K562 (cell line): ENCODE data around the gene YPEL4. TPM values are rescaled to one million over a fixed set of nuclear protein-coding genes. Genes with fewer than 3 reads are reported as not detected.
A peak's percentile ranks its signal among the peaks of the same experiment; 100 is the strongest.

Source experiments
- ETV5 ChIP-seq: sonication (generic); formaldehyde crosslinking; IDR thresholded peaks from 2 replicates; pipeline ENCODE4 v1.4.0; 2020; ENCODE audit warnings: low read depth, mild to moderate bottlenecking, missing genetic modification reagents
- FOS ChIP-seq: IDR thresholded peaks from 3 replicates; pipeline ENCODE4 v1.6.1; 2011; ENCODE audit not compliant: insufficient read length; ENCODE audit errors: extremely low read depth
- IRF2 ChIP-seq: sonication (generic); formaldehyde crosslinking; IDR thresholded peaks from 2 replicates; pipeline ENCODE4 v1.8.1; 2022; ENCODE audit warnings: mild to moderate bottlenecking, missing genetic modification reagents
- MED1 ChIP-seq: sonication (generic); formaldehyde crosslinking; IDR thresholded peaks from 2 replicates; pipeline ENCODE4 v1.8.1; 2023; ENCODE audit warnings: missing genetic modification reagents, borderline replicate concordance
- NCOA6 ChIP-seq: fragments of 450-650 bp; IDR thresholded peaks from 2 replicates; pipeline ENCODE4 v1.6.1; 2017; ENCODE audit warnings: mild to moderate bottlenecking
- POLR2H ChIP-seq: IDR thresholded peaks from 2 replicates; pipeline ENCODE4 v1.6.1; 2016; ENCODE audit warnings: missing genetic modification characterization, low read depth, mild to moderate bottlenecking, control low read depth, missing compliant biosample characterization, moderate library complexity
- RFX1 ChIP-seq: fragments of 450-650 bp; IDR thresholded peaks from 2 replicates; pipeline ENCODE4 v1.6.1; 2016; ENCODE audit warnings: mild to moderate bottlenecking, moderate library complexity
- SETDB1 ChIP-seq: IDR thresholded peaks from one replicate; pipeline ENCODE4 v1.6.1; 2012; ENCODE audit warnings: low read length, control low read depth, inconsistent platforms
- SIRT6 ChIP-seq: IDR thresholded peaks from one replicate; pipeline ENCODE4 v1.6.1; 2012; ENCODE audit warnings: low read depth, mild to moderate bottlenecking, control low read depth, inconsistent platforms, low read length, moderate library complexity
- XRCC3 ChIP-seq: fragments of 450-650 bp; IDR thresholded peaks from 2 replicates; pipeline ENCODE4 v1.6.1; 2017; ENCODE audit warnings: mild to moderate bottlenecking, moderate library complexity
- ZNF212 ChIP-seq: fragments of 450-650 bp; formaldehyde crosslinking; IDR thresholded peaks from 2 replicates; pipeline ENCODE4 v1.4.0; 2020; ENCODE audit warnings: mild to moderate bottlenecking
- ZNF384 ChIP-seq: IDR thresholded peaks from 2 replicates; pipeline ENCODE4 v1.6.1; 2012; ENCODE audit warnings: low read depth, low read length, improper control_type of control experiment
- polyA plus RNA-seq, 8 experiments: library from polyadenylated mRNA; depleted of rRNA in 4 of 8; stranded (reverse) in 5 of 8; unstranded in 3 of 8; fragments of >200 nt; fragmentation: Nextera tagmentation in 2 of 8; fragmentation: Illumina TruSeq in 1 of 8; extraction: Ambion mirVana in 2 of 8; extraction: Trizol in 1 of 8; gene quantifications; 2 replicates each; pipeline versions ENCODE4 v1.2.1 to v1.2.3, GENCODE V29; 2011 to 2014; ENCODE audit warnings: inconsistent platforms in 1 of 8, missing spikeins in 1 of 8
- total RNA-seq, 7 experiments: library from RNA; depleted of rRNA in 6 of 7; stranded (reverse); fragments of >200 nt in 6 of 7; fragmentation: Illumina TruSeq in 2 of 7; extraction: Trizol in 2 of 7; gene quantifications; 2 replicates each; pipeline versions ENCODE4 v1.2.1 to v1.2.3, GENCODE V29; 2011 to 2021; ENCODE audit warnings: low replicate concordance in 1 of 7
- TF ChIP-seq, protein P1 (sequence below): sonication (generic); formaldehyde crosslinking; IDR thresholded peaks from 2 replicates; pipeline ENCODE4 v1.9.0; 2022; ENCODE audit warnings: mild to moderate bottlenecking, missing genetic modification reagents
- TF ChIP-seq, protein P2 (sequence below): IDR thresholded peaks from 2 replicates; pipeline ENCODE4 v1.6.1; 2012; ENCODE audit warnings: low read depth, low read length, improper control_type of control experiment, borderline replicate concordance
- TF ChIP-seq, protein P3 (sequence below): fragments of 250-450 bp; sonication (Bioruptor Pico); IDR thresholded peaks from 2 replicates; pipeline ENCODE4 v1.5.0; 2022; ENCODE audit warnings: mild to moderate bottlenecking
- TF ChIP-seq, protein P4 (sequence below): fragments of 450-650 bp; formaldehyde crosslinking; IDR thresholded peaks from 2 replicates; pipeline ENCODE4 v1.4.0; 2020; ENCODE audit warnings: mild to moderate bottlenecking, moderate library complexity
- TF ChIP-seq, protein P5 (sequence below), 2 experiments: fragments of 450-650 bp in 1 of 2; IDR thresholded peaks; 2 replicates each; pipeline ENCODE4 v1.6.1; 2011 to 2017; ENCODE audit warnings: low read depth in 2 of 2, antibody characterized with exemption in 1 of 2, borderline replicate concordance in 1 of 2, low read length in 1 of 2, mild to moderate bottlenecking in 1 of 2, mixed read lengths in 1 of 2; ENCODE audit not compliant: control insufficient read depth in 1 of 2

Gene YPEL4
- total and polyA plus RNA-seq, 9 of the 15 experiments (the other 6 are each of a cell fraction or from before 2014, with no cell fraction given): 0.07 to 1.4 (median 0.40) TPM; not detected in 2

DNA sequence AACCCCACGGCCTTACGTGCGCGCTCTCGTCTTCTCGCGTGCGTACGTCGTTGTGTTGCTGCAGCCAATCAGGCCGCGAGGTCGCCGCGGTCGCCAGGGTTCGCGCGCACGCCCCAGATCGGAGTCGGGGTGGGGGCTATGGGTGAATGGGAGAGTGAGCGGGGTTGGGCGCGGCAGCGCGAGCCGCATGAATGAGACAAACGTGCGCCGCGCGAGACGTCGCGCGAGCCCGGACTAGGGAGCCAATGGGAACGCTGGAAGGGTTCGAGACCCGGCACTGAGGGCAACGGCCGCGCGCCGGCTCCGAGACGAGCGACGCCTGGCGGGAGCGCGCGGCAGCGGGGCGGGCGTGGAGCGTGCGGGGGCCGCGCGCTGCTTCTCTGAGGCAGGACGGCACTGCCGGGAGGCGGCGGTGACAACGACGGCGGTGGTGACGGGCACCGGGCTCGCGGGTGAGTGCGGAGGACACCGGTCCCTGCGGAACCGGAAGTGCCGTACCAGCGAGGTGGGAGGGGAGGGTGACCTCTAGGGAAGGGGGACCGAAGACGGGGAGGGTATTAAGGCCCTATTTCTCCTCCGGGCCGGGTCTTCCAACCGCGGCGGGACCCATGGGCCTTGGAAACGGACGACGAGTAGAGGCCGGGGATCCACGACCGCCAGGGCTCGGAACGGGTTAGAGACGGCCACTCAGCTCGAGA is 18.2 kb upstream of the YPEL4 start, which contains the start of gene ZDHHC5 (continued):
- TF ChIP-seq, protein P1, sequence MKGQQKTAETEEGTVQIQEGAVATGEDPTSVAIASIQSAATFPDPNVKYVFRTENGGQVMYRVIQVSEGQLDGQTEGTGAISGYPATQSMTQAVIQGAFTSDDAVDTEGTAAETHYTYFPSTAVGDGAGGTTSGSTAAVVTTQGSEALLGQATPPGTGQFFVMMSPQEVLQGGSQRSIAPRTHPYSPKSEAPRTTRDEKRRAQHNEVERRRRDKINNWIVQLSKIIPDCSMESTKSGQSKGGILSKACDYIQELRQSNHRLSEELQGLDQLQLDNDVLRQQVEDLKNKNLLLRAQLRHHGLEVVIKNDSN (CRISPR knock-in tag): peak; percentile 27; the same call in 1 of the 2 replicates
- TF ChIP-seq ZNF384: no peak
- TF ChIP-seq FOS: no peak
- no peak for TF ChIP-seq SIRT6
- TF ChIP-seq, protein P2, sequence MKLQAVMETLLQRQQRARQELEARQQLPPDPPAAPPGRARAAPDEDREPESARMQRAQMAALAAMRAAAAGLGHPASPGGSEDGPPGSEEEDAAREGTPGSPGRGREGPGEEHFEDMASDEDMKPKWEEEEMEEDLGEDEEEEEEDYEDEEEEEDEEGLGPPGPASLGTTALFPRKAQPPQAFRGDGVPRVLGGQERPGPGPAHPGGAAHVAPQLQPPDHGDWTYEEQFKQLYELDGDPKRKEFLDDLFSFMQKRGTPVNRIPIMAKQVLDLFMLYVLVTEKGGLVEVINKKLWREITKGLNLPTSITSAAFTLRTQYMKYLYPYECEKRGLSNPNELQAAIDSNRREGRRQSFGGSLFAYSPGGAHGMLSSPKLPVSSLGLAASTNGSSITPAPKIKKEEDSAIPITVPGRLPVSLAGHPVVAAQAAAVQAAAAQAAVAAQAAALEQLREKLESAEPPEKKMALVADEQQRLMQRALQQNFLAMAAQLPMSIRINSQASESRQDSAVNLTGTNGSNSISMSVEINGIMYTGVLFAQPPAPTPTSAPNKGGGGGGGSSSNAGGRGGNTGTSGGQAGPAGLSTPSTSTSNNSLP: no peak
- no peak for TF ChIP-seq ETV5 (CRISPR knock-in tag)
- no peak for TF ChIP-seq MED1 (CRISPR knock-in tag)
- TF ChIP-seq RFX1: no peak
- TF ChIP-seq ZNF212 (CRISPR knock-in tag): no peak
- TF ChIP-seq IRF2 (CRISPR knock-in tag): no peak
- peak; percentile 90; the same call in 1 of the 2 replicates for TF ChIP-seq NCOA6
- TF ChIP-seq, protein P3, sequence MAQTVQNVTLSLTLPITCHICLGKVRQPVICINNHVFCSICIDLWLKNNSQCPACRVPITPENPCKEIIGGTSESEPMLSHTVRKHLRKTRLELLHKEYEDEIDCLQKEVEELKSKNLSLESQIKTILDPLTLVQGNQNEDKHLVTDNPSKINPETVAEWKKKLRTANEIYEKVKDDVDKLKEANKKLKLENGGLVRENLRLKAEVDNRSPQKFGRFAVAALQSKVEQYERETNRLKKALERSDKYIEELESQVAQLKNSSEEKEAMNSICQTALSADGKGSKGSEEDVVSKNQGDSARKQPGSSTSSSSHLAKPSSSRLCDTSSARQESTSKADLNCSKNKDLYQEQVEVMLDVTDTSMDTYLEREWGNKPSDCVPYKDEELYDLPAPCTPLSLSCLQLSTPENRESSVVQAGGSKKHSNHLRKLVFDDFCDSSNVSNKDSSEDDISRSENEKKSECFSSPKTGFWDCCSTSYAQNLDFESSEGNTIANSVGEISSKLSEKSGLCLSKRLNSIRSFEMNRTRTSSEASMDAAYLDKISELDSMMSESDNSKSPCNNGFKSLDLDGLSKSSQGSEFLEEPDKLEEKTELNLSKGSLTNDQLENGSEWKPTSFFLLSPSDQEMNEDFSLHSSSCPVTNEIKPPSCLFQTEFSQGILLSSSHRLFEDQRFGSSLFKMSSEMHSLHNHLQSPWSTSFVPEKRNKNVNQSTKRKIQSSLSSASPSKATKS (CRISPR knock-in tag): no peak
- TF ChIP-seq XRCC3: no peak
- TF ChIP-seq, protein P4, sequence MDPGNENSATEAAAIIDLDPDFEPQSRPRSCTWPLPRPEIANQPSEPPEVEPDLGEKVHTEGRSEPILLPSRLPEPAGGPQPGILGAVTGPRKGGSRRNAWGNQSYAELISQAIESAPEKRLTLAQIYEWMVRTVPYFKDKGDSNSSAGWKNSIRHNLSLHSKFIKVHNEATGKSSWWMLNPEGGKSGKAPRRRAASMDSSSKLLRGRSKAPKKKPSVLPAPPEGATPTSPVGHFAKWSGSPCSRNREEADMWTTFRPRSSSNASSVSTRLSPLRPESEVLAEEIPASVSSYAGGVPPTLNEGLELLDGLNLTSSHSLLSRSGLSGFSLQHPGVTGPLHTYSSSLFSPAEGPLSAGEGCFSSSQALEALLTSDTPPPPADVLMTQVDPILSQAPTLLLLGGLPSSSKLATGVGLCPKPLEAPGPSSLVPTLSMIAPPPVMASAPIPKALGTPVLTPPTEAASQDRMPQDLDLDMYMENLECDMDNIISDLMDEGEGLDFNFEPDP (CRISPR knock-in tag): no peak
- TF ChIP-seq, protein P5, sequence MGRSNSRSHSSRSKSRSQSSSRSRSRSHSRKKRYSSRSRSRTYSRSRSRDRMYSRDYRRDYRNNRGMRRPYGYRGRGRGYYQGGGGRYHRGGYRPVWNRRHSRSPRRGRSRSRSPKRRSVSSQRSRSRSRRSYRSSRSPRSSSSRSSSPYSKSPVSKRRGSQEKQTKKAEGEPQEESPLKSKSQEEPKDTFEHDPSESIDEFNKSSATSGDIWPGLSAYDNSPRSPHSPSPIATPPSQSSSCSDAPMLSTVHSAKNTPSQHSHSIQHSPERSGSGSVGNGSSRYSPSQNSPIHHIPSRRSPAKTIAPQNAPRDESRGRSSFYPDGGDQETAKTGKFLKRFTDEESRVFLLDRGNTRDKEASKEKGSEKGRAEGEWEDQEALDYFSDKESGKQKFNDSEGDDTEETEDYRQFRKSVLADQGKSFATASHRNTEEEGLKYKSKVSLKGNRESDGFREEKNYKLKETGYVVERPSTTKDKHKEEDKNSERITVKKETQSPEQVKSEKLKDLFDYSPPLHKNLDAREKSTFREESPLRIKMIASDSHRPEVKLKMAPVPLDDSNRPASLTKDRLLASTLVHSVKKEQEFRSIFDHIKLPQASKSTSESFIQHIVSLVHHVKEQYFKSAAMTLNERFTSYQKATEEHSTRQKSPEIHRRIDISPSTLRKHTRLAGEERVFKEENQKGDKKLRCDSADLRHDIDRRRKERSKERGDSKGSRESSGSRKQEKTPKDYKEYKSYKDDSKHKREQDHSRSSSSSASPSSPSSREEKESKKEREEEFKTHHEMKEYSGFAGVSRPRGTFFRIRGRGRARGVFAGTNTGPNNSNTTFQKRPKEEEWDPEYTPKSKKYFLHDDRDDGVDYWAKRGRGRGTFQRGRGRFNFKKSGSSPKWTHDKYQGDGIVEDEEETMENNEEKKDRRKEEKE (IDR thresholded peaks at IDR 0.05; ENCODE audit: borderline replicate concordance in 1 of 2, control insufficient read depth in 1 of 2, low read depth in 2 of 2, low read length in 1 of 2): peak in 1 of 2 experiments; percentile 82; a peak in 1 of 4 replicates
- peak; percentile 53 for TF ChIP-seq SETDB1
- TF ChIP-seq POLR2H (tag): 0 out of 2 replicates have a peak, but pooled peaks have one; percentile 4
